ENCODE measurements around the gene MZF1. TPM values are rescaled to one million over a fixed set of nuclear protein-coding genes. Genes with fewer than 3 reads are reported as not detected.

The MZF1 gene
- total and polyA plus RNA-seq, 11 donors, result 6.2 to 12.5 (median 9.1) TPM

DNA sequence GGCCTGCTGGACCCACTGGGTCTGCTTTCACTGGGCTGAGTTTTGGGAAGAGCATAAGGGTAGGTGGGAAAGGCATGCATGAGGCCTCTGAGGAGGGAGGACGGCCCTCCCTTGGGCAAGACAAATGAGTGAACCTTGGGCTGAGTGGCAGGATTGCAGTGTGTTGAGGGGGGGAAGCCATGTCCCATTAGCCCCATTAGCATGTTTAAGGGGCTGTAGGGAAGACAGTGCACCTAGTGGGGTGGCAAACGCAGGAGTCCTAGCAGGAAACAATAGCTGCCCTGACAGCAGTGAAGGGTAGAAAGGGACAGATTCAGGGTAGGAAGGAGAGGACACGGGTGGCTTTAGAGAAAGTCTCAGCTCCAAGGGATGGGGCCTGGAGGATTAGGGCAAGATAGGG is 50.4 kb downstream of the MZF1 start:
- DNase-seq (no peak), ATAC-seq (no peak)
- intact Hi-C loops (cut with DNase I), result no loop called here
- H3K27me3 ChIP-seq, result no peaks in the 10 kb centered on the region
- no peak overlapping the region for H3K27ac ChIP-seq
- WGBS, 4 donors, result 73 to 85% (median 82%) methylated on average over 3 of the region's 3 CpGs
- H3K36me3 ChIP-seq, result no peaks in the 10 kb centered on the region
- no peak overlapping the region for H3K4me3 ChIP-seq
- H3K9me3 ChIP-seq, result no peaks in the 10 kb centered on the region
- TF ChIP-seq, protein P1, sequence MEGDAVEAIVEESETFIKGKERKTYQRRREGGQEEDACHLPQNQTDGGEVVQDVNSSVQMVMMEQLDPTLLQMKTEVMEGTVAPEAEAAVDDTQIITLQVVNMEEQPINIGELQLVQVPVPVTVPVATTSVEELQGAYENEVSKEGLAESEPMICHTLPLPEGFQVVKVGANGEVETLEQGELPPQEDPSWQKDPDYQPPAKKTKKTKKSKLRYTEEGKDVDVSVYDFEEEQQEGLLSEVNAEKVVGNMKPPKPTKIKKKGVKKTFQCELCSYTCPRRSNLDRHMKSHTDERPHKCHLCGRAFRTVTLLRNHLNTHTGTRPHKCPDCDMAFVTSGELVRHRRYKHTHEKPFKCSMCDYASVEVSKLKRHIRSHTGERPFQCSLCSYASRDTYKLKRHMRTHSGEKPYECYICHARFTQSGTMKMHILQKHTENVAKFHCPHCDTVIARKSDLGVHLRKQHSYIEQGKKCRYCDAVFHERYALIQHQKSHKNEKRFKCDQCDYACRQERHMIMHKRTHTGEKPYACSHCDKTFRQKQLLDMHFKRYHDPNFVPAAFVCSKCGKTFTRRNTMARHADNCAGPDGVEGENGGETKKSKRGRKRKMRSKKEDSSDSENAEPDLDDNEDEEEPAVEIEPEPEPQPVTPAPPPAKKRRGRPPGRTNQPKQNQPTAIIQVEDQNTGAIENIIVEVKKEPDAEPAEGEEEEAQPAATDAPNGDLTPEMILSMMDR (IDR thresholded peaks at IDR 0.05), result no peak
- TF ChIP-seq POLR2A (IDR thresholded peaks at IDR 0.05), result no peak
- peaks cover 7 to 26% (median 17%) of the 10 kb centered on the region in 12 donors for H3K4me1 ChIP-seq

DNA sequence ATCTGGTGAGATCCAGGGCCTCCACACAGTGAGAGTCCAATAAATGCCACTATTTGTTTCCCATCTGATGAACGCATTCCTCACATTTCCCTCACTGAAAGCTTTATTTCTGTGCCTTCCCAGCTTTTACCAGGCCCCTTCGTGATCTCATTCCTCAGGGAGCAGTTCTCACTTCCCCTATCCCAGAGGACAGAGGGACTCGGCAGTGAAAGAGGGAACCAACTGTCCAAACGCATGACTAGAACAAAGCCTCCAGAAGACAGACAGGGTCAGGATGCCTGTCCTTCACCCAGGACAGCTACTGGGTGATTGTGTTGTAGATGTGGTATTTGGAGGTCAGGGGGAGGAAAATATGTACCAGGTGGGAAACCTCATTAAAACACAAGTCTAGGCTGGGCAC is 51.5 kb downstream of the MZF1 start:
- ATAC-seq (no peak), DNase-seq (no peak)
- Histone ChIP-seq H3K36me3 (peaks cover 0 to 9% (median 7%) of the 10 kb centered on the region in 9 donors), H3K9me3 (no peaks in the 10 kb centered on the region), H3K27ac (no peak overlapping the region), H3K4me1 (peaks cover 7 to 33% (median 23%) of the 10 kb centered on the region in 12 donors), H3K4me3 (no peak overlapping the region), H3K27me3 (no peaks in the 10 kb centered on the region)
- WGBS, 4 donors, result 63 to 74% (median 68%) methylated on average over 4 of the region's 4 CpGs
- intact Hi-C loops (cut with DNase I), result loop anchor here in 1 of 10 donors (2.0 kb wide), 1 partner anchor 17 kb away; no protein-coding TSS in a partner anchor
- TF ChIP-seq, protein P1 (IDR thresholded peaks at IDR 0.05), result no peak
- no peak for TF ChIP-seq POLR2A (IDR thresholded peaks at IDR 0.05)

DNA sequence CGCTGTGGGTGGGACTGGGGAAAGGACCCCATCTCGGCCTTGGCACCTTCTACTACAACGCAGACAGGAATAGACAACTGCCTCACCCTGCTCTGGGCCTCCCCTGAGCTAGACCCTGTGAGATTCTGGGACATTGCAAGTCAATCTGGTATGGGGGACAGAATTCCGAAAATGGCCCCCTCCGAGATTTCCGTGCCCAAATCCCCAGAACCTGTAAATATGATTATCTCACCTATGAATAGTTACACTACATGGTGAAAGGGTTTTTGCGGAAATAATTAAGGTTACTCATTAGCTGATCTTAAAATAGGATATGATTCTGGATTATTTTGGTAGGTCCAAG is 52.9 kb downstream of the MZF1 start:
- Histone ChIP-seq H3K4me1 (peaks cover 7 to 47% (median 30%) of the 10 kb centered on the region in 12 donors), H3K9me3 (no peaks in the 10 kb centered on the region), H3K4me3 (peak overlapping the region; percentile 70 to 97 (median 86)), H3K36me3 (peaks cover 0 to 23% (median 17%) of the 10 kb centered on the region in 9 donors), H3K27ac (peak overlapping the region; percentile 79 to 99 (median 94)), H3K27me3 (no peaks in the 10 kb centered on the region)
- no peak for DNase-seq
- 8 to 18% (median 11%) methylated on average over 6 to 7 of the region's 7 CpGs for WGBS, 4 donors
- TF ChIP-seq, protein P1 (IDR thresholded peaks at IDR 0.05), result no peak
- no peak for TF ChIP-seq POLR2A (IDR thresholded peaks at IDR 0.05)
- intact Hi-C loops (cut with DNase I), result loop anchor here in 1 of 10 donors (2.0 kb wide), 1 partner anchor 19 kb away; no protein-coding TSS in a partner anchor
- ATAC-seq, result peak in 1 of 4 donors; percentile 40

DNA sequence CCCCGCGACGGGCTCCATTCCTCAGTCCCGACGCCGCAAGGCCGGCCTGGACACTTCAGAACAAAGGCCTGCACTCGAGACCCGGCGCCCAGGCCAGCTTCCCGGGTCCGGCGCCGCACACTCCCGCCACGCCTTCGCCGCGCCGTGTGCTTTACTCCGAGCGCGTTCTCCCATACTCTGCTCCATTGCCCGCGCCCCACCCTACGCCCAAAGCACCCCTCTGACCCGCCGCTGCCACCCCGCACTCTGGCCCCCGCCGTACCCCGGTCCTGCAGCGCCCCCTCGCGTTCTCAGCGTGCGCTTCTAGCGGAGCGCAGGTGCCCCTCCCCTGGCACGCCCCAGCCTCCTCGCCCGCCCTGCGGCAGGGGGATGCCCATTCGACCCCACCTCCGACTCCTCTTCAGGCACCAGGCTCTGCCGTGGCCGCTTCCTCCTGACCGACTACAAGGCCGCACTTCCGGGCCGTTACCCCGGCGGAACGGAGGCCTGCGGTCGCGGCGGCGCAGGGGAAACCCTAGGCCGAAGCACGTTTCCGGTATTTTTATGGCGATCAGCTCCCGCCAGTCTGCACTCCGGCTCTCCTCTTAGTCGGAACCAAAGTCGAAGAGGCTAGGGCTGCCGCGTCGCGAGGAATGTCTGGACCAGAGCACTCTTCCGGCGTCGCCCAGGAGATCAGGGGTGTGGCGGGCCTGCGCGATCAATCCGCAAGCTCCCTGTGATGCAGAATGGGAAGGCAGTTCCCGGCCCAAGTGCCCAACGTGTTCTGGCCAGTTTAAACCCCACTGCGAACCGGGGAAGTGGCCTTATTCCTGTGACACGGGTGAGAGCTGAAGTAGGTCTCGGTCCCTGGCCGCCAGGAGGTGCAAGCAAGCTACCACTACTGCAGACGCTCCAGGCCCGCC is 53.5 kb downstream of the MZF1 start, which contains the start of gene ZBTB45:
Gene ZBTB45 (minus strand): TSS at position 456 of the 902 bp plus-strand sequence. CDS start 2,137 bp downstream, outside the sequence.
- H3K4me1 ChIP-seq, result peaks cover 7 to 53% (median 32%) of the 10 kb centered on the region in 12 donors
- H3K9me3 ChIP-seq, result no peaks in the 10 kb centered on the region
- H3K36me3 ChIP-seq, result peaks cover 0 to 24% (median 17%) of the 10 kb centered on the region in 9 donors
- intact Hi-C loops (cut with DNase I), result loop anchor here in 5 of 10 donors (1.0 to 2.0 kb wide), 6 partner anchors 19 to 337 kb away; partner anchors contain the start of genes TRIM28 (in 2 of the 5), MZF1 (in 1 of the 5) and ZNF274 (in 1 of the 5)
- 0 to 1% (median 1%) methylated on average over 62 to 87 of the region's 87 CpGs for WGBS, 4 donors
- TF ChIP-seq, protein P1 (IDR thresholded peaks at IDR 0.05), result peak; percentile 36 to 78 (median 56)
- TF ChIP-seq POLR2A (IDR thresholded peaks at IDR 0.05), result peak in 1 of 2 donors; percentile 42
- no peaks in the 10 kb centered on the region for H3K27me3 ChIP-seq
- H3K4me3 ChIP-seq, result peak within 1 kb of the TSS; percentile 70 to 97 (median 86)
- DNase-seq (peak; percentile 93 to 94 (median 93)), ATAC-seq (peak; percentile 90 to 95 (median 94))
- H3K27ac ChIP-seq, result peak within 1 kb of the TSS; percentile 79 to 99 (median 94)
